Activated CD8-positive, alpha-beta T cell treated with anti-CD3 and anti-CD28 coated beads for 36 hours (primary cell): ENCODE results near the gene IL18RAP. TPM values are rescaled to one million over a fixed set of nuclear protein-coding genes. Genes with fewer than 3 reads are reported as not detected.

Experiments used
- ATAC-seq: fragments of 200-7000 bp; cut with Tn5 transposase; one replicate; pipeline ENCODE4 v1.10.0; 2021; ENCODE audit warnings: mild to moderate bottlenecking, moderate library complexity
- CTCF ChIA-PET: fragments of 350-600 bp; sonication (Branson Sonifier 250); formaldehyde crosslinking; loops from one replicate; lab custom pipeline; 2021; ENCODE audit warnings: antibody characterized with exemption; lab: Charles Lee
- POLR2A ChIA-PET: fragments of 350-600 bp; sonication (Branson Sonifier 250); formaldehyde crosslinking; loops from one replicate; lab custom pipeline; 2021; ENCODE audit warnings: antibody characterized with exemption; lab: Charles Lee
- DNase-seq: peaks from one replicate; pipeline ENCODE4 v3.0.0-alpha.2; 2020
- H3K27ac Mint-ChIP-seq: one replicate; pipeline ENCODE4 v1.8.0; 2021; ENCODE audit warnings: mild to moderate bottlenecking, mixed read lengths
- H3K27me3 Mint-ChIP-seq: one replicate; pipeline ENCODE4 v1.8.0; 2021; ENCODE audit warnings: mixed read lengths
- H3K36me3 Mint-ChIP-seq: one replicate; pipeline ENCODE4 v1.8.0; 2021; ENCODE audit warnings: low read depth, mixed read lengths
- H3K4me1 Mint-ChIP-seq: one replicate; pipeline ENCODE4 v1.8.0; 2021; ENCODE audit warnings: low read depth, mixed read lengths
- H3K4me3 Mint-ChIP-seq: one replicate; pipeline ENCODE4 v1.8.0; 2021; ENCODE audit warnings: mild to moderate bottlenecking, moderate library complexity, mixed read lengths
- H3K9me3 Mint-ChIP-seq: one replicate; pipeline ENCODE4 v1.8.0; 2021; ENCODE audit warnings: mixed read lengths
- intact Hi-C: fragments of 100-400 bp; cut with micrococcal nuclease; formaldehyde crosslinking; loops from one replicate; pipeline ENCODE4 v1.10.0; 2022
- total RNA-seq, 2 experiments: library from RNA; stranded (reverse); gene quantifications; one replicate each; pipeline ENCODE4 v1.2.3, GENCODE V29; 2021
- TF ChIP-seq, protein P1 (sequence below): fragments of 200-600 bp; IDR thresholded peaks from one replicate; pipeline ENCODE4 v1.8.0; 2022; ENCODE audit warnings: antibody characterized with exemption, mild to moderate bottlenecking

IL18RAP gene
- total RNA-seq, 2 experiments from 2014 or later = 5.8 to 6.0 TPM

DNA sequence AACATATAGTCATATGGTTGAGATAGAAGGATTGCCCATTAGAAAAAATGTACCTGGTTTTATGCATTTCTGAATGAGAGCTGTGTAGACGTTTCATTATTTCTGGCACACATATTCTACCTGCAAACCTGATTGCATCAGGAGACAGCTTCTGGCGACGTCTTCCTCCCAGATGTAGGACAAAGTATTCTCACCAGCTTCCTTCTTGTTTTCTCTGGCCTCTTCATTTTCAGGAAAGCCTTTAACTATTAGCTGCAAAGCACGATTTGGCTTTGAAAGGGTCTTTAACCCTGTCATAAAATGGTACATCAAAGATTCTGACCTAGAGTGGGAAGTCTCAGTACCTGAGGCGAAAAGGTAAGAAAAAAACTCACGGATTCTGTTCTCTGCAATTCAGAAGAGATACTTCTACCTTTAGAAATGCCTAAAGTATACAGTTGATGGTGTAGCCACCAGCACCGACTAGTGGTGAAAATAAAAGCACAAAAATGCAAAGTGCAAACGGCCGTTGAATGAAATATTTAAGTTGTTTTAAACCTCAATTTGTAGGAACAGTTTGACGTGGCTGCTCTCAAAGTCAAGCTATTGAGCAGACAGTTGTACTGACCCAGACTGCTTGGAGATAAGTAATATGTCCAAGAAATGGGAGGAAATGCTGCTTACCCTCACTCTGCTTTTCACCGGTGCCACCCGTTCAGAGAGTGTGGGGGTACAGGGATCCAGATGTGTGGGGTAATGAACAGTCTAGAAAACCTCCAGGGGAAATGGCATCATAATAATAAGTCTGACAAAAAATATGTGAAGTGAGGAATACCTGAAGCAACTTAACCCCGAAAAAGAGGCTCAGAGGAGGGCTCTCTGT is 20.2 kb downstream of the IL18RAP start:
- ChIA-PET POLR2A (interaction anchor here (0.8 to 1.1 kb wide), 2 partner anchors 41 to 48 kb away, joined by 3 read pairs; no protein-coding TSS in a partner anchor), CTCF (interaction anchor here (0.6 to 5.4 kb wide), 79 partner anchors 8 to 559 kb away, joined by 3 to 68 read pairs (median 4); partner anchors contain the start of genes IL18R1, IL18RAP and SLC9A4)
- no peaks in the 10 kb centered on the region for H3K36me3 Mint-ChIP-seq
- peak; percentile 71 for DNase-seq
- no peak overlapping the region for H3K4me3 Mint-ChIP-seq
- intact Hi-C loops = loop anchor here (2.0 to 10.0 kb wide), 3 partner anchors 86 to 558 kb away; no protein-coding TSS in a partner anchor
- H3K9me3 Mint-ChIP-seq = no peaks in the 10 kb centered on the region
- no peaks in the 10 kb centered on the region for H3K27me3 Mint-ChIP-seq
- ATAC-seq = peak; percentile 79
- H3K4me1 Mint-ChIP-seq = peaks cover 9% of the 10 kb centered on the region
- H3K27ac Mint-ChIP-seq = peak overlapping the region; percentile 37
- TF ChIP-seq, protein P1, sequence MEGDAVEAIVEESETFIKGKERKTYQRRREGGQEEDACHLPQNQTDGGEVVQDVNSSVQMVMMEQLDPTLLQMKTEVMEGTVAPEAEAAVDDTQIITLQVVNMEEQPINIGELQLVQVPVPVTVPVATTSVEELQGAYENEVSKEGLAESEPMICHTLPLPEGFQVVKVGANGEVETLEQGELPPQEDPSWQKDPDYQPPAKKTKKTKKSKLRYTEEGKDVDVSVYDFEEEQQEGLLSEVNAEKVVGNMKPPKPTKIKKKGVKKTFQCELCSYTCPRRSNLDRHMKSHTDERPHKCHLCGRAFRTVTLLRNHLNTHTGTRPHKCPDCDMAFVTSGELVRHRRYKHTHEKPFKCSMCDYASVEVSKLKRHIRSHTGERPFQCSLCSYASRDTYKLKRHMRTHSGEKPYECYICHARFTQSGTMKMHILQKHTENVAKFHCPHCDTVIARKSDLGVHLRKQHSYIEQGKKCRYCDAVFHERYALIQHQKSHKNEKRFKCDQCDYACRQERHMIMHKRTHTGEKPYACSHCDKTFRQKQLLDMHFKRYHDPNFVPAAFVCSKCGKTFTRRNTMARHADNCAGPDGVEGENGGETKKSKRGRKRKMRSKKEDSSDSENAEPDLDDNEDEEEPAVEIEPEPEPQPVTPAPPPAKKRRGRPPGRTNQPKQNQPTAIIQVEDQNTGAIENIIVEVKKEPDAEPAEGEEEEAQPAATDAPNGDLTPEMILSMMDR = peak; percentile 87

GRCh38 chr2:102444233-102444632 is 21.3 kb downstream of the IL18RAP start:
- no peak for ATAC-seq
- intact Hi-C loops = loop anchor here (5.0 to 10.0 kb wide), 2 partner anchors 192 to 559 kb away; no protein-coding TSS in a partner anchor

DNA sequence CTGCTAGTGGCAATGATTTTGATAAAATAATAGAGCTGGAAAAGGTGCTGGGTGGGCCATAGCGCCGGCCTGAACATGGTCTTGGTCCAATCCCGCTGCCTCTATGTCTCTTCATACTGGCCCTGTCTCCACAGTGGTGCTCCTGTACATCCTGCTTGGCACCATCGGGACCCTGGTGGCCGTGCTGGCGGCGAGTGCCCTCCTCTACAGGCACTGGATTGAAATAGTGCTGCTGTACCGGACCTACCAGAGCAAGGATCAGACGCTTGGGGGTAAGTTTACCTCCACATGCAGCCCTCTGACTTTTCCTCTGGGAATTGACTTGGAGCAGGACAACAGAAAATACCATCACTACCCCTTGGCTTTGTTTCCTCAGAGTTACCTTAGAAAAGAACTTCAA is 24.0 kb downstream of the IL18RAP start:
- Mint-ChIP-seq H3K27ac (no peak overlapping the region), H3K36me3 (no peaks in the 10 kb centered on the region), H3K27me3 (no peaks in the 10 kb centered on the region), H3K4me3 (no peak overlapping the region), H3K9me3 (no peaks in the 10 kb centered on the region), H3K4me1 (peaks cover 9% of the 10 kb centered on the region)
- TF ChIP-seq, protein P1 = no peak
- CTCF ChIA-PET = interaction anchor here (1.1 to 5.4 kb wide), 6 partner anchors 78 to 563 kb away, joined by 3 to 68 read pairs (median 4); partner anchors contain the start of gene IL18R1
- no peak for ATAC-seq
- intact Hi-C loops = loop anchor here (5.0 to 10.0 kb wide), 3 partner anchors 425 to 562 kb away; no protein-coding TSS in a partner anchor
- POLR2A ChIA-PET = interaction anchor here (1.0 kb wide), 1 partner anchor 12 kb away, joined by 3 read pairs; no protein-coding TSS in a partner anchor
- no peak for DNase-seq

More at GRCh38 chr2:102444233-102444632, 21.3 kb downstream of the IL18RAP start:
- Mint-ChIP-seq H3K27ac (no peak overlapping the region), H3K4me3 (no peak overlapping the region), H3K36me3 (no peaks in the 10 kb centered on the region), H3K9me3 (no peaks in the 10 kb centered on the region), H3K27me3 (no peaks in the 10 kb centered on the region), H3K4me1 (peaks cover 9% of the 10 kb centered on the region)
- no peak for DNase-seq
- POLR2A ChIA-PET = interaction anchor here (0.7 to 1.1 kb wide), 2 partner anchors 40 to 525 kb away, joined by 3 to 6 read pairs; no protein-coding TSS in a partner anchor
- TF ChIP-seq, protein P1 = no peak
- CTCF ChIA-PET = interaction anchor here (0.6 to 5.4 kb wide), 51 partner anchors 9 to 559 kb away, joined by 3 to 68 read pairs (median 6); partner anchors contain the start of genes IL18R1 and IL18RAP

GRCh38 chr2:102449370-102449974 is 26.5 kb downstream of the IL18RAP start:
- ATAC-seq = peak; percentile 47
- DNase-seq = peak; percentile 75
- Mint-ChIP-seq H3K27ac (no peak overlapping the region), H3K9me3 (no peaks in the 10 kb centered on the region), H3K4me1 (peaks cover 10% of the 10 kb centered on the region), H3K36me3 (no peaks in the 10 kb centered on the region), H3K4me3 (no peak overlapping the region), H3K27me3 (no peaks in the 10 kb centered on the region)
- ChIA-PET CTCF (interaction anchor here (0.7 to 4.2 kb wide), 17 partner anchors 11 to 568 kb away, joined by 3 to 29 read pairs (median 4); partner anchors contain the start of gene IL18R1), POLR2A (no interaction called here)
- TF ChIP-seq, protein P1 = peak; percentile 80
- intact Hi-C loops = loop anchor here (5.0 to 10.0 kb wide), 3 partner anchors 427 to 565 kb away; no protein-coding TSS in a partner anchor
